GM06990 (cell line): ENCODE data around the gene LGR5.
"Not testable (repeated sequence)": the region's sequence is repeated elsewhere in the genome, so short reads cannot be mapped to it uniquely, and the experiment has no call there.

ENCODE experiments used
- DNase-seq: peaks from one replicate; pipeline ENCODE4 v3.0.0-alpha.2; 2011; ENCODE audit not compliant: insufficient read length; ENCODE audit errors: extremely low read depth
- H3K27me3 ChIP-seq: replicated peaks from 2 replicates; pipeline ENCODE4 v1.6.0; 2011; ENCODE audit warnings: low read length; ENCODE audit not compliant: control insufficient read depth, insufficient read depth
- H3K36me3 ChIP-seq: 2 replicates; pipeline ENCODE4 v1.5.1; 2011; ENCODE audit warnings: low read length; ENCODE audit not compliant: control insufficient read depth, insufficient read depth
- H3K4me3 ChIP-seq: replicated peaks from 2 replicates; pipeline ENCODE4 v1.5.1; 2011; ENCODE audit warnings: low read depth, mild to moderate bottlenecking, control low read depth, low read length
- CTCF ChIP-seq: IDR thresholded peaks from 2 replicates; pipeline ENCODE4 v1.5.1; 2011; ENCODE audit warnings: low read length, control low read depth, mild to moderate bottlenecking, inconsistent platforms; ENCODE audit not compliant: insufficient read depth, poor library complexity, severe bottlenecking

The LGR5 gene

GRCh38 chr12:71567537-71567936, 127.9 kb downstream of the LGR5 start:
- Histone ChIP-seq H3K27me3 (no peaks in the 10 kb centered on the region; the same call in 1 of the 2 replicates), H3K4me3 (no peak overlapping the region)
- no peak for TF ChIP-seq CTCF

GRCh38 chr12:71569885-71570284, 130.3 kb downstream of the LGR5 start:
- H3K36me3 ChIP-seq, H3K4me3 ChIP-seq, DNase-seq, H3K27me3 ChIP-seq: not testable (repeated sequence)

More at GRCh38 chr12:71567537-71567936, 127.9 kb downstream of the LGR5 start:
- no peak for DNase-seq
- no peaks in the 10 kb centered on the region for H3K36me3 ChIP-seq

- Histone ChIP-seq H3K36me3 (no peaks in the 10 kb centered on the region), H3K4me3 (no peak overlapping the region), H3K27me3 (no peaks in the 10 kb centered on the region)
- no peak for TF ChIP-seq CTCF
- DNase-seq: no peak
Observed at GRCh38 chr12:71576496-71576895, 136.9 kb downstream of the LGR5 start.

- Histone ChIP-seq H3K4me3 (no peak overlapping the region), H3K36me3 (no peaks in the 10 kb centered on the region)
- no peak for TF ChIP-seq CTCF
Observed at GRCh38 chr12:71578694-71579258, 139.2 kb downstream of the LGR5 start.

GRCh38 chr12:71581206-71581605, 141.6 kb downstream of the LGR5 start:
- Histone ChIP-seq H3K4me3 (no peak overlapping the region), H3K36me3 (no peaks in the 10 kb centered on the region), H3K27me3 (no peaks in the 10 kb centered on the region; the same call in 1 of the 2 replicates)
- no peak for DNase-seq
- TF ChIP-seq CTCF: no peak

More at GRCh38 chr12:71578694-71579258, 139.2 kb downstream of the LGR5 start:
- no peaks in the 10 kb centered on the region; the same call in 1 of the 2 replicates for H3K27me3 ChIP-seq
- no peak for DNase-seq

- Histone ChIP-seq H3K4me3 (no peak overlapping the region), H3K36me3 (no peaks in the 10 kb centered on the region), H3K27me3 (no peaks in the 10 kb centered on the region; the same call in none of the 2 replicates)
- no peak for DNase-seq
- TF ChIP-seq CTCF: no peak
Observed at GRCh38 chr12:71582925-71583324, 143.3 kb downstream of the LGR5 start.
